Neuronal stem cell (in vitro differentiated cells): ENCODE data around the gene TSPYL2.

Experiments used
- DNase-seq: peaks from one replicate; pipeline ENCODE4 v3.0.0-alpha.2; 2013; ENCODE audit warnings: low spot score
- H2AFZ ChIP-seq: one replicate; pipeline ENCODE4 v1.6.1; 2013; ENCODE audit warnings: mild to moderate bottlenecking, low read length, inconsistent platforms
- H2AK5ac ChIP-seq: 2 replicates; pipeline ENCODE4 v1.6.1; 2013; ENCODE audit warnings: low read depth, mild to moderate bottlenecking, inconsistent platforms, low read length, moderate library complexity, mixed read lengths
- H2BK120ac ChIP-seq: 2 replicates; pipeline ENCODE4 v1.6.1; 2013; ENCODE audit warnings: low read depth, mild to moderate bottlenecking, inconsistent platforms, low read length, moderate library complexity, mixed read lengths
- H2BK12ac ChIP-seq: one replicate; pipeline ENCODE4 v1.6.1; 2013; ENCODE audit warnings: low read length, inconsistent platforms
- H2BK15ac ChIP-seq: 2 replicates; pipeline ENCODE4 v1.6.1; 2013; ENCODE audit warnings: mild to moderate bottlenecking, low read length, inconsistent platforms, mixed read lengths
- H2BK5ac ChIP-seq: one replicate; pipeline ENCODE4 v1.6.1; 2013; ENCODE audit warnings: inconsistent platforms, mild to moderate bottlenecking, low read length, moderate library complexity
- H3K14ac ChIP-seq: one replicate; pipeline ENCODE4 v1.6.1; 2013; ENCODE audit warnings: low read length, inconsistent platforms
- H3K18ac ChIP-seq: 2 replicates; pipeline ENCODE4 v1.6.1; 2013; ENCODE audit warnings: low read length, inconsistent platforms
- H3K23ac ChIP-seq: 2 replicates; pipeline ENCODE4 v1.6.1; 2013; ENCODE audit warnings: low read depth, mild to moderate bottlenecking, mixed read lengths, low read length, inconsistent platforms; ENCODE audit not compliant: poor library complexity
- H3K27ac ChIP-seq: replicated peaks from 3 replicates; pipeline ENCODE4 v1.5.1; 2013; ENCODE audit warnings: low read length, inconsistent platforms
- H3K27me3 ChIP-seq, 3 experiments: 2 replicates each; pipeline ENCODE4 v1.6.1; 2013; ENCODE audit warnings: low read length in 3 of 3, mild to moderate bottlenecking in 2 of 3, inconsistent platforms in 1 of 3, low read depth in 1 of 3, mixed read lengths in 1 of 3, moderate library complexity in 1 of 3; ENCODE audit not compliant: control insufficient read depth in 3 of 3, insufficient read depth in 3 of 3
- H3K36me3 ChIP-seq, 2 donors: replicated peaks in 1 of 2; 2 replicates each; pipeline ENCODE4 v1.6.1; 2013; ENCODE audit warnings: low read length in 2 of 2; ENCODE audit not compliant: control insufficient read depth in 2 of 2, insufficient read depth in 2 of 2
- H3K4ac ChIP-seq: 2 replicates; pipeline ENCODE4 v1.6.1; 2013; ENCODE audit warnings: inconsistent platforms, mild to moderate bottlenecking, low read length, moderate library complexity
- H3K4me1 ChIP-seq, 2 donors: 1 replicate in 1 of 2; 2 replicates in 1 of 2; pipeline ENCODE4 v1.6.1; 2013; ENCODE audit warnings: low read length in 2 of 2, low read depth in 1 of 2; ENCODE audit not compliant: control insufficient read depth in 2 of 2, insufficient read depth in 1 of 2
- H3K4me2 ChIP-seq: one replicate; pipeline ENCODE4 v1.6.1; 2013; ENCODE audit warnings: mild to moderate bottlenecking, low read length, inconsistent platforms; ENCODE audit not compliant: insufficient read depth, poor library complexity, severe bottlenecking
- H3K4me3 ChIP-seq, 2 donors: 2 replicates each; pipeline ENCODE4 v1.5.1; 2013; ENCODE audit warnings: low read length in 2 of 2, mild to moderate bottlenecking in 2 of 2, inconsistent platforms in 1 of 2, moderate library complexity in 1 of 2
- H3K79me1 ChIP-seq: one replicate; pipeline ENCODE4 v1.6.1; 2013; ENCODE audit warnings: low read depth, mild to moderate bottlenecking, inconsistent platforms, low read length, moderate library complexity
- H3K9ac ChIP-seq: one replicate; pipeline ENCODE4 v1.6.1; 2013; ENCODE audit warnings: mild to moderate bottlenecking, low read depth, low read length, inconsistent platforms; ENCODE audit not compliant: poor library complexity
- H3K9me3 ChIP-seq, 2 donors: replicated peaks in 1 of 2; 2 replicates each; pipeline versions ENCODE3 to v1.6.1; 2013; ENCODE audit warnings: low read length in 2 of 2, mild to moderate bottlenecking in 2 of 2, inconsistent platforms in 1 of 2, low read depth in 1 of 2, mixed read lengths in 1 of 2, moderate library complexity in 1 of 2; ENCODE audit not compliant: control insufficient read depth in 2 of 2, insufficient read depth in 1 of 2
- H4K8ac ChIP-seq: one replicate; pipeline ENCODE4 v1.6.1; 2013; ENCODE audit warnings: low read depth, mild to moderate bottlenecking, inconsistent platforms, low read length, moderate library complexity
- H4K91ac ChIP-seq: one replicate; pipeline ENCODE4 v1.6.1; 2013; ENCODE audit warnings: low read length, low read depth, mild to moderate bottlenecking, inconsistent platforms; ENCODE audit not compliant: poor library complexity
- WGBS, 2 donors: extraction: QIAGEN DNeasy Blood & Tissue Kit; methylation state at CpG; one replicate each; pipeline ENCODE4 v1.1.7; 2013; ENCODE audit warnings: missing lambda C conversion rate in 2 of 2, mixed read lengths in 1 of 2; ENCODE audit not compliant: insufficient read length in 2 of 2, insufficient replicate concordance in 1 of 2; ENCODE audit errors: extremely low coverage in 2 of 2; 5-methylcytosine and 5-hydroxymethylcytosine counted together

Gene TSPYL2

DNA sequence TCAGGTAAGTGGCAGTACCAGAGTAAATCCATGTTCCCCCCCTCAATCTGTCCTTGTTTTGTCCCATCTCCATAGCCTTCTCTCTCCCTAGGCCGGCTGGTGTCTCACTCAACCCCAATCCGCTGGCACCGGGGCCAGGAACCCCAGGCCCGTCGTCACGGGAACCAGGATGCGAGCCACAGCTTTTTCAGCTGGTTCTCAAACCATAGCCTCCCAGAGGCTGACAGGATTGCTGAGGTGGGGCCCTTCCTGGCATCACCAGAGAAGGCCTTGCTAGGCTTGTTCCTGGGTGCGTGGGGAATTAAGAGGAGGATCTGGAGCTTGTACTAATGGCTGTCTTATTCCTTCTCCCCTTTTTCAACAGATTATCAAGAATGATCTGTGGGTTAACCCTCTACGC is 2.7 kb downstream of the TSPYL2 start:
- H3K4me3 ChIP-seq, result no peak overlapping the region
- no peak overlapping the region for H3K23ac ChIP-seq
- H3K4ac ChIP-seq, result no peak overlapping the region
- peaks cover 23 to 42% of the 10 kb centered on the region in 2 donors for H3K36me3 ChIP-seq
- H2AK5ac ChIP-seq, result no peak overlapping the region
- peaks cover 6% of the 10 kb centered on the region for H3K79me1 ChIP-seq
- no peak overlapping the region for H2BK5ac ChIP-seq
- peaks cover 4 to 5% of the 10 kb centered on the region in 2 donors for H3K4me1 ChIP-seq
- no CpG with 5 or more reads among the region's 9 CpGs for WGBS, 2 donors
- H4K91ac ChIP-seq, result no peak overlapping the region
- no peak overlapping the region for H2BK12ac ChIP-seq
- H4K8ac ChIP-seq, result no peak overlapping the region
- H2AFZ ChIP-seq, result no peak overlapping the region
- H3K18ac ChIP-seq, result no peak overlapping the region
- no peak for DNase-seq
- H2BK15ac ChIP-seq, result no peak overlapping the region
- H3K27me3 ChIP-seq, result no peaks in the 10 kb centered on the region
- H3K14ac ChIP-seq, result no peak overlapping the region
- no peaks in the 10 kb centered on the region for H3K9me3 ChIP-seq
- H3K9ac ChIP-seq, result no peak overlapping the region
- H3K27ac ChIP-seq, result no peak overlapping the region
- H3K4me2 ChIP-seq, result no peak overlapping the region
- no peak overlapping the region for H2BK120ac ChIP-seq

DNA sequence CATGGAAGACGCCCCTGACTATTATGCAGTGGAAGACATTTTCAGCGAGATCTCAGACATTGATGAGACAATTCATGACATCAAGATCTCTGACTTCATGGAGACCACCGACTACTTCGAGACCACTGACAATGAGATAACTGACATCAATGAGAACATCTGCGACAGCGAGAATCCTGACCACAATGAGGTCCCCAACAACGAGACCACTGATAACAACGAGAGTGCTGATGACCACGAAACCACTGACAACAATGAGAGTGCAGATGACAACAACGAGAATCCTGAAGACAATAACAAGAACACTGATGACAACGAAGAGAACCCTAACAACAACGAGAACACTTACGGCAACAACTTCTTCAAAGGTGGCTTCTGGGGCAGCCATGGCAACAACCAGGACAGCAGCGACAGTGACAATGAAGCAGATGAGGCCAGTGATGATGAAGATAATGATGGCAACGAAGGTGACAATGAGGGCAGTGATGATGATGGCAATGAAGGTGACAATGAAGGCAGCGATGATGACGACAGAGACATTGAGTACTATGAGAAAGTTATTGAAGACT is 3.6 kb downstream of the TSPYL2 start:
- no peak overlapping the region for H2AFZ ChIP-seq
- H4K91ac ChIP-seq, result no peak overlapping the region
- H3K14ac ChIP-seq, result no peak overlapping the region
- no peak for DNase-seq
- H3K4me3 ChIP-seq, result no peak overlapping the region
- no peak overlapping the region for H2BK15ac ChIP-seq
- no peak overlapping the region for H3K23ac ChIP-seq
- H3K4me2 ChIP-seq, result no peak overlapping the region
- H3K4ac ChIP-seq, result no peak overlapping the region
- H3K27ac ChIP-seq, result no peak overlapping the region
- no CpG with 5 or more reads among the region's 17 CpGs for WGBS, 2 donors
- H3K9ac ChIP-seq, result peak overlapping the region; percentile 30
- peaks cover 6% of the 10 kb centered on the region for H3K79me1 ChIP-seq
- H4K8ac ChIP-seq, result no peak overlapping the region
- H3K4me1 ChIP-seq, result peaks cover 2 to 5% of the 10 kb centered on the region in 2 donors
- H3K27me3 ChIP-seq, result no peaks in the 10 kb centered on the region
- no peak overlapping the region for H2AK5ac ChIP-seq
- H2BK120ac ChIP-seq, result no peak overlapping the region
- H2BK12ac ChIP-seq, result no peak overlapping the region
- no peak overlapping the region for H2BK5ac ChIP-seq
- H3K36me3 ChIP-seq, result peaks cover 23 to 42% of the 10 kb centered on the region in 2 donors
- H3K9me3 ChIP-seq, result no peaks in the 10 kb centered on the region
- no peak overlapping the region for H3K18ac ChIP-seq

DNA sequence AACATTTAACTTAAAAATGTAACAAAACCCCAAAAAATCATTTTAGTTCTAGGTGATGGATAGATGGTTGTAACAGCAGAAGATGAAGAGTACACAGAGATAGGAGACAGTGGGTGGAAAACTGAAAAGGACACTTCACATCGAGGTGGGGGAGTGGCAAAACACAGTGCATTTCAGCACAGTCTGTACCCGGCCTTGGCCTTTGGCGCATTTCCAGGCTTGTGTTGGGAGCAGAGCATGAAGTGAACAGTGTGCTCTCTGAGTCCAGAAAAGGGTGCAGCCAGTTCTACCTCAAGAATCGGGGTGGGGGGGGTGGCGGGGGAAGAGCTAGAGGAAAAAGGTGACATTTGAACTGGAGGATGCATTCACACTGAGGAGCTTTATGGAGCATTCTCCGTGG is 4.3 kb downstream of the TSPYL2 start:
- no peak overlapping the region for H3K4me2 ChIP-seq
- peaks cover 6% of the 10 kb centered on the region for H3K79me1 ChIP-seq
- peaks cover 2 to 5% of the 10 kb centered on the region in 2 donors for H3K4me1 ChIP-seq
- H3K9me3 ChIP-seq, result no peaks in the 10 kb centered on the region
- no peak overlapping the region for H2BK12ac ChIP-seq
- no peak overlapping the region for H4K91ac ChIP-seq
- no peak overlapping the region for H2AK5ac ChIP-seq
- no peak overlapping the region for H3K14ac ChIP-seq
- no peak overlapping the region for H3K18ac ChIP-seq
- no peak for DNase-seq
- H4K8ac ChIP-seq, result no peak overlapping the region
- H3K4ac ChIP-seq, result no peak overlapping the region
- no peak overlapping the region for H2BK120ac ChIP-seq
- H2BK15ac ChIP-seq, result no peak overlapping the region
- H3K4me3 ChIP-seq, result no peak overlapping the region
- no peak overlapping the region for H3K9ac ChIP-seq
- no peak overlapping the region for H2BK5ac ChIP-seq
- no peaks in the 10 kb centered on the region for H3K27me3 ChIP-seq
- H2AFZ ChIP-seq, result no peak overlapping the region
- no CpG with 5 or more reads among the region's 6 CpGs for WGBS, 2 donors
- no peak overlapping the region for H3K27ac ChIP-seq
- H3K36me3 ChIP-seq, result peaks cover 23 to 42% of the 10 kb centered on the region in 2 donors
- H3K23ac ChIP-seq, result no peak overlapping the region

GRCh38 chrX:53087388-53087831 is 5.2 kb downstream of the TSPYL2 start:
- no peak overlapping the region for H3K9ac ChIP-seq
- H2AFZ ChIP-seq, result no peak overlapping the region
- no peak overlapping the region for H3K18ac ChIP-seq
- H3K4me3 ChIP-seq, result no peak overlapping the region
- H3K27ac ChIP-seq, result no peak overlapping the region
- H3K4me1 ChIP-seq, result peaks cover 2 to 5% of the 10 kb centered on the region in 2 donors
- H3K4me2 ChIP-seq, result no peak overlapping the region
- H2BK15ac ChIP-seq, result no peak overlapping the region
- no peak overlapping the region for H4K91ac ChIP-seq
- no peak overlapping the region for H2AK5ac ChIP-seq
- no peaks in the 10 kb centered on the region for H3K27me3 ChIP-seq
- H4K8ac ChIP-seq, result no peak overlapping the region
- no peak for DNase-seq
- peaks cover 23 to 42% of the 10 kb centered on the region in 2 donors for H3K36me3 ChIP-seq
- no peak overlapping the region for H3K4ac ChIP-seq
- no CpG with 5 or more reads among the region's 3 CpGs for WGBS, 2 donors
- no peak overlapping the region for H3K14ac ChIP-seq
- peaks cover 6% of the 10 kb centered on the region for H3K79me1 ChIP-seq
- no peak overlapping the region for H2BK120ac ChIP-seq
- H3K9me3 ChIP-seq, result no peaks in the 10 kb centered on the region
- no peak overlapping the region for H2BK5ac ChIP-seq
- no peak overlapping the region for H2BK12ac ChIP-seq
- H3K23ac ChIP-seq, result no peak overlapping the region
